ENCODE measurements around the gene LPAR3. TPM values are rescaled to one million over a fixed set of nuclear protein-coding genes. Genes with fewer than 3 reads are reported as not detected.

Gene LPAR3
- total RNA-seq, 1 donor from 2014 or later: 2.4 TPM

- DNase-seq (ENCODE audit: low spot score): no peak
- TF ChIP-seq EZH2 (IDR thresholded peaks at IDR 0.05) (no peak), CTCF (IDR thresholded peaks at IDR 0.05) (no peak), EZH2phosphoT487 (IDR thresholded peaks at IDR 0.05) (no peak)
- Histone ChIP-seq H4K20me1 (ENCODE audit: low read depth) (no peaks in the 10 kb centered on the region), H3K4me1 (no peaks in the 10 kb centered on the region), H3K9ac (no peak overlapping the region), H3K36me3 (no peaks in the 10 kb centered on the region), H3K27ac (no peak overlapping the region), H2AFZ (replicated peaks) (no peak overlapping the region), H3K27me3 (no peaks in the 10 kb centered on the region), H3K79me2 (ENCODE audit: low read depth) (no peaks in the 10 kb centered on the region), H3K4me2 (no peak overlapping the region), H3K4me3 (no peak overlapping the region), H3K9me3 (ENCODE audit: low read depth) (no peaks in the 10 kb centered on the region), H3F3A (ENCODE audit: low read depth) (no peaks in the 10 kb centered on the region)
- H3K4me3 Mint-ChIP-seq: no peak overlapping the region
- H3K27ac Mint-ChIP-seq: no peak overlapping the region
- no peaks in the 10 kb centered on the region for H3K4me1 Mint-ChIP-seq
- no peaks in the 10 kb centered on the region for H3K36me3 Mint-ChIP-seq
- peaks cover 2% of the 10 kb centered on the region for H3K27me3 Mint-ChIP-seq (ENCODE audit: insufficient read depth, low read depth)
- H3K9me3 Mint-ChIP-seq: no peaks in the 10 kb centered on the region
These were observed 58.5 kb downstream of the LPAR3 start for GRCh38 chr1:84834419-84835064.

GRCh38 chr1:84833194-84833593 is 59.8 kb downstream of the LPAR3 start:
- H3K9ac ChIP-seq: no peak overlapping the region
- no peaks in the 10 kb centered on the region for H4K20me1 ChIP-seq (ENCODE audit: low read depth)
- H3F3A ChIP-seq (ENCODE audit: low read depth): no peaks in the 10 kb centered on the region
- no peaks in the 10 kb centered on the region for H3K79me2 ChIP-seq (ENCODE audit: low read depth)
- Mint-ChIP-seq H3K4me3 (no peak overlapping the region), H3K4me1 (peaks cover 2% of the 10 kb centered on the region), H3K9me3 (no peaks in the 10 kb centered on the region), H3K27ac (no peak overlapping the region), H3K36me3 (no peaks in the 10 kb centered on the region), H3K27me3 (ENCODE audit: insufficient read depth, low read depth) (peaks cover 3% of the 10 kb centered on the region)
- TF ChIP-seq EZH2phosphoT487 (IDR thresholded peaks at IDR 0.05) (no peak), EZH2 (IDR thresholded peaks at IDR 0.05) (no peak), CTCF (IDR thresholded peaks at IDR 0.05) (no peak)
- H3K9me3 ChIP-seq (ENCODE audit: low read depth): no peaks in the 10 kb centered on the region
- no peak overlapping the region for H3K4me2 ChIP-seq
- H3K4me1 ChIP-seq: no peaks in the 10 kb centered on the region
- no peak overlapping the region for H3K4me3 ChIP-seq
- DNase-seq (ENCODE audit: low spot score): no peak
- no peak overlapping the region for H2AFZ ChIP-seq (replicated peaks)
- no peaks in the 10 kb centered on the region for H3K36me3 ChIP-seq
- no peaks in the 10 kb centered on the region for H3K27me3 ChIP-seq
- H3K27ac ChIP-seq: no peak overlapping the region

GRCh38 chr1:84830136-84830535 is 62.9 kb downstream of the LPAR3 start:
- H3K27ac Mint-ChIP-seq: no peak overlapping the region
- H3K9me3 Mint-ChIP-seq: no peaks in the 10 kb centered on the region
- DNase-seq (ENCODE audit: low spot score): no peak
- TF ChIP-seq EZH2phosphoT487 (IDR thresholded peaks at IDR 0.05) (no peak), EZH2 (IDR thresholded peaks at IDR 0.05) (no peak), CTCF (IDR thresholded peaks at IDR 0.05) (no peak)
- H3K27ac ChIP-seq: no peak overlapping the region
- no peak overlapping the region for H3K4me3 ChIP-seq
- no peaks in the 10 kb centered on the region for H3K36me3 ChIP-seq
- no peaks in the 10 kb centered on the region for H3K27me3 ChIP-seq
- H3K9ac ChIP-seq: no peak overlapping the region
- no peak overlapping the region for H2AFZ ChIP-seq (replicated peaks)
- H3K36me3 Mint-ChIP-seq: no peaks in the 10 kb centered on the region
- H3K27me3 Mint-ChIP-seq (ENCODE audit: insufficient read depth, low read depth): peaks cover 3% of the 10 kb centered on the region
- no peaks in the 10 kb centered on the region for H3K79me2 ChIP-seq (ENCODE audit: low read depth)
- H4K20me1 ChIP-seq (ENCODE audit: low read depth): no peaks in the 10 kb centered on the region
- no peaks in the 10 kb centered on the region for H3F3A ChIP-seq (ENCODE audit: low read depth)
- H3K4me1 Mint-ChIP-seq: peaks cover 2% of the 10 kb centered on the region
- no peaks in the 10 kb centered on the region for H3K4me1 ChIP-seq
- no peak overlapping the region for H3K4me2 ChIP-seq
- no peaks in the 10 kb centered on the region for H3K9me3 ChIP-seq (ENCODE audit: low read depth)
- H3K4me3 Mint-ChIP-seq: no peak overlapping the region
